ENCODE results near the gene SLC22A16.
"Not testable (repeated sequence)": the region's sequence is repeated elsewhere in the genome, so short reads cannot be mapped to it uniquely, and the experiment has no call there.

DNA sequence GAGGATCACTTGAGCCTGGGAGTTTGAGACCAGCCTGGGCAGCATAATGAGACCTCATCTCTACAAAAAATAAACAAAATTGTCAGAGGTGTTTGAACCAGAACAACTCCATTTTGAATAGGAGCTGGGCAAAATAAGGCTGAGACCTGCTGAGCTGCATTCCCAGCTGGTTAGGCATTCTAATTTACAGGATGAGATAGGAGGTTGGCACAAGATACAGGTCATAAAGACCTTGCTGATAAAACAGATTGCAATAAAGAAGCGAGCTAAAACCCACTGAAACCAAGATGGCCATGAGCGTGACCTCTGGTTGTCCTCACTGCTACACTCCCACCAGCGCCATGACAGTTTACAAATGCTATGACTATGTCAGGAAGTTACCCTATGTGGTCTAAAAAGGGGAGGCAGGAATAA, 11.6 kb upstream of the SLC22A16 start:
- TF ChIP-seq, protein P1, sequence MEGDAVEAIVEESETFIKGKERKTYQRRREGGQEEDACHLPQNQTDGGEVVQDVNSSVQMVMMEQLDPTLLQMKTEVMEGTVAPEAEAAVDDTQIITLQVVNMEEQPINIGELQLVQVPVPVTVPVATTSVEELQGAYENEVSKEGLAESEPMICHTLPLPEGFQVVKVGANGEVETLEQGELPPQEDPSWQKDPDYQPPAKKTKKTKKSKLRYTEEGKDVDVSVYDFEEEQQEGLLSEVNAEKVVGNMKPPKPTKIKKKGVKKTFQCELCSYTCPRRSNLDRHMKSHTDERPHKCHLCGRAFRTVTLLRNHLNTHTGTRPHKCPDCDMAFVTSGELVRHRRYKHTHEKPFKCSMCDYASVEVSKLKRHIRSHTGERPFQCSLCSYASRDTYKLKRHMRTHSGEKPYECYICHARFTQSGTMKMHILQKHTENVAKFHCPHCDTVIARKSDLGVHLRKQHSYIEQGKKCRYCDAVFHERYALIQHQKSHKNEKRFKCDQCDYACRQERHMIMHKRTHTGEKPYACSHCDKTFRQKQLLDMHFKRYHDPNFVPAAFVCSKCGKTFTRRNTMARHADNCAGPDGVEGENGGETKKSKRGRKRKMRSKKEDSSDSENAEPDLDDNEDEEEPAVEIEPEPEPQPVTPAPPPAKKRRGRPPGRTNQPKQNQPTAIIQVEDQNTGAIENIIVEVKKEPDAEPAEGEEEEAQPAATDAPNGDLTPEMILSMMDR (IDR thresholded peaks at IDR 0.05) = not testable (repeated sequence)
- not testable (repeated sequence) for TF ChIP-seq POLR2A (IDR thresholded peaks at IDR 0.05)
